ENCODE results near the gene DCAF6. TPM values are rescaled to one million over a fixed set of nuclear protein-coding genes. Genes with fewer than 3 reads are reported as not detected.

DCAF6 gene
- total RNA-seq, 1 experiment from 2014 or later: 41.9 TPM

DNA sequence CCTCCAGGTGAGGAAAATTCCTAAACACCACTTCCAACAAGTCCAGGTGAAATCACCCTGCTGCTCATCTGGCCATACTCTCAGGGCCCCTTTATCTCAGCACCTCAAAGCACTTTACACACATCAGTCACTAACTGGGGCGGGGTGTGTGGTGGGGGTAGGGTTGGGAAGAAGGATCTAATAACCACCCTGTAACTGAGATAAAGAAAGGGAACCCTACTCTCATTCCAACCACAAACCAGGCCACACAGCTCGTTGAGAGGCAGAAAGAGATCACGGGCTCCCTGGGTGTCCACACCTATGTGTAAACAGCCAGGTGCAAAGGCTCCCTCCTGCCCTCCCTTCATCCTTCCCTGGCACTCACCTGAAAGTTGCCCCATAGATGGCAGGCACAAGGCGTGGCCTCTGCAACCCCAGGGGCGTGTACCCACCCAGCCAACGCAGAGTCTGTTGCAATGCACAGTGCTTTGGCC lies 179.9 kb downstream of the DCAF6 start:
- intact Hi-C loops (cut with micrococcal nuclease; ENCODE audit: unreplicated experiment): loop anchor here (1.0 kb wide), 2 partner anchors 19 to 30 kb away; no protein-coding TSS in a partner anchor
- Mint-ChIP-seq H3K27ac (ENCODE audit: unreplicated experiment) (peak overlapping the region; percentile 32), H3K27me3 (ENCODE audit: insufficient read depth, unreplicated experiment) (no peaks in the 10 kb centered on the region), H3K9me3 (ENCODE audit: unreplicated experiment) (peaks cover 12% of the 10 kb centered on the region), H3K4me1 (ENCODE audit: low read depth, unreplicated experiment) (peaks cover 23% of the 10 kb centered on the region), H3K4me3 (ENCODE audit: unreplicated experiment) (peak overlapping the region; percentile 9), H3K36me3 (ENCODE audit: insufficient read depth, unreplicated experiment) (peaks cover 26% of the 10 kb centered on the region)
- TF ChIP-seq, protein P1, sequence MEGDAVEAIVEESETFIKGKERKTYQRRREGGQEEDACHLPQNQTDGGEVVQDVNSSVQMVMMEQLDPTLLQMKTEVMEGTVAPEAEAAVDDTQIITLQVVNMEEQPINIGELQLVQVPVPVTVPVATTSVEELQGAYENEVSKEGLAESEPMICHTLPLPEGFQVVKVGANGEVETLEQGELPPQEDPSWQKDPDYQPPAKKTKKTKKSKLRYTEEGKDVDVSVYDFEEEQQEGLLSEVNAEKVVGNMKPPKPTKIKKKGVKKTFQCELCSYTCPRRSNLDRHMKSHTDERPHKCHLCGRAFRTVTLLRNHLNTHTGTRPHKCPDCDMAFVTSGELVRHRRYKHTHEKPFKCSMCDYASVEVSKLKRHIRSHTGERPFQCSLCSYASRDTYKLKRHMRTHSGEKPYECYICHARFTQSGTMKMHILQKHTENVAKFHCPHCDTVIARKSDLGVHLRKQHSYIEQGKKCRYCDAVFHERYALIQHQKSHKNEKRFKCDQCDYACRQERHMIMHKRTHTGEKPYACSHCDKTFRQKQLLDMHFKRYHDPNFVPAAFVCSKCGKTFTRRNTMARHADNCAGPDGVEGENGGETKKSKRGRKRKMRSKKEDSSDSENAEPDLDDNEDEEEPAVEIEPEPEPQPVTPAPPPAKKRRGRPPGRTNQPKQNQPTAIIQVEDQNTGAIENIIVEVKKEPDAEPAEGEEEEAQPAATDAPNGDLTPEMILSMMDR (IDR thresholded peaks at IDR 0.05; ENCODE audit: insufficient read depth in 1 of 2, low read depth in 1 of 2, low read length in 1 of 2, severe bottlenecking in 1 of 2, unreplicated experiment in 1 of 2): no peak
- ChIA-PET CTCF (interaction anchor here (0.8 to 1.6 kb wide), 4 partner anchors 26 to 119 kb away, joined by 3 to 8 read pairs (median 6); no protein-coding TSS in a partner anchor), POLR2A (no interaction called here)
- 0 out of 2 replicates have a peak, but pooled peaks cover 2% of the 10 kb centered on the region for H3K36me3 ChIP-seq (ENCODE audit: control insufficient read depth, insufficient read depth, low read length)
- peak; percentile 50 to 70 for DNase-seq
- peaks cover 14% of the 10 kb centered on the region for H3K4me1 ChIP-seq
- BruUV-seq (replicated peaks): no TSS peak
- H3K4me3 ChIP-seq (ENCODE audit: low read depth, low read length): no peak overlapping the region
- peaks cover 9% of the 10 kb centered on the region for H3K9me3 ChIP-seq
- H3K27me3 ChIP-seq (replicated peaks; ENCODE audit: control insufficient read depth, insufficient read depth, low read length): no peaks in the 10 kb centered on the region

DNA sequence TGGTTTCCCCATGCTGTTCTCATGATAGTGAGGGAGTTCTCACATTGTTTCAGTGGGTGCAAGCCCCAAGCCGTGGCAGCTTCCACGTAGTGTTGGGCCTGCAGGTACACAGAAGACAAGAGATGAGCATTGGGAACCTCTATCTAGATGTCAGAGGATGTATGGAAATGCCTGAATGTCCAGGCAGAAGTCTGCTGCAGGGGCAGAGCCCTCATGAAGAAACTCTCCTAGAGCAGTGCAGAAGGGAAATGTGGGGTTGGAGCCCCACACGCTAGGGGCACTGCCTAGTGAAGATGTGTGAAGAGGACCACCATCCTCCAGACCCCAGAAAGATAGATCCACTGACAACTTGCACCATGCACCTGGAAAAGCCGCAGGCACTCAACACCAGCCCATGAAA lies 183.3 kb downstream of the DCAF6 start:
- no peak for DNase-seq
- H3K27me3 ChIP-seq (replicated peaks; ENCODE audit: control insufficient read depth, insufficient read depth, low read length): no peaks in the 10 kb centered on the region
- no peak overlapping the region for H3K4me3 ChIP-seq (ENCODE audit: low read depth, low read length)
- TF ChIP-seq, protein P1 (IDR thresholded peaks at IDR 0.05; ENCODE audit: insufficient read depth in 1 of 2, low read depth in 1 of 2, low read length in 1 of 2, severe bottlenecking in 1 of 2, unreplicated experiment in 1 of 2): no peak
- H3K9me3 ChIP-seq: peaks cover 9% of the 10 kb centered on the region
- peaks cover 14% of the 10 kb centered on the region for H3K4me1 ChIP-seq
- intact Hi-C loops (cut with micrococcal nuclease; ENCODE audit: unreplicated experiment): no loop called here
- Mint-ChIP-seq H3K9me3 (ENCODE audit: unreplicated experiment) (peaks cover 12% of the 10 kb centered on the region), H3K27me3 (ENCODE audit: insufficient read depth, unreplicated experiment) (no peaks in the 10 kb centered on the region), H3K4me3 (ENCODE audit: unreplicated experiment) (no peak overlapping the region), H3K36me3 (ENCODE audit: insufficient read depth, unreplicated experiment) (peaks cover 28% of the 10 kb centered on the region), H3K4me1 (ENCODE audit: low read depth, unreplicated experiment) (peaks cover 23% of the 10 kb centered on the region), H3K27ac (ENCODE audit: unreplicated experiment) (no peak overlapping the region)
- ChIA-PET POLR2A (no interaction called here), CTCF (no interaction called here)
- H3K36me3 ChIP-seq (ENCODE audit: control insufficient read depth, insufficient read depth, low read length): peaks cover 2% of the 10 kb centered on the region
- BruUV-seq (replicated peaks): no TSS peak

DNA sequence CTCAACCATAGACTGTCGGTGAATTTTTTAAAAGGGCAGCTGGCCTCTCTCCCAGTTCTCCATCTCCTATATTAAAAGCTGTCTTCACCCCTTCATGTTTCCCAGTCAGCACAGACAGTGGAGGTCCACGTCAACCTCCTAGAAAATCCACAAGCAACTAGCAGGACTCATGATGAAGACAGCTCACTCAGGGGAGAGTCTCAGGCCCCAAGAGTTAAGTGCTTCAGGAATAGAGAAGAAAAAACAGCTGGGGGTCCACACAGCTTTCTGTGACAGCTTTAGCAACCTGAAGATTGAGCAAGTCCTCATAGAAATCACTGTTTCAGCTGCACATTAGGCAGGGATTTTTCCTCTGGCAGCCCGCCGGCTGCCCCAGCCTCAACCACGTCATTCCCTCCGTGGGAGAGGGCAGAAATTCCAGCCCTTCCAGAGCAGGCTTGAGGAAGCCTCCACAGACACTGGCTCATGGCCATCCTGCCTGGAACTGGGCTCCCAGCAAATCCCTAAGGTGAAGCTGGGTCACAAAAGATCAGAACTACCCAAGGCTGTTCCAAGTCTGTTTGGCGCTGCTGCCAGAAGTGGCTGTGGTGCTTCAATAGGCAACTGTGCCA lies 185.0 kb downstream of the DCAF6 start:
- H3K36me3 Mint-ChIP-seq (ENCODE audit: insufficient read depth, unreplicated experiment): peaks cover 38% of the 10 kb centered on the region

More for the DNA sequence above, 185.0 kb downstream of the DCAF6 start:
- intact Hi-C loops (cut with micrococcal nuclease; ENCODE audit: unreplicated experiment): no loop called here
- Mint-ChIP-seq H3K27me3 (ENCODE audit: insufficient read depth, unreplicated experiment) (no peaks in the 10 kb centered on the region), H3K4me1 (ENCODE audit: low read depth, unreplicated experiment) (peaks cover 15% of the 10 kb centered on the region), H3K9me3 (ENCODE audit: unreplicated experiment) (peaks cover 12% of the 10 kb centered on the region), H3K4me3 (ENCODE audit: unreplicated experiment) (no peak overlapping the region), H3K27ac (ENCODE audit: unreplicated experiment) (no peak overlapping the region)
- Histone ChIP-seq H3K4me1 (peaks cover 7% of the 10 kb centered on the region), H3K4me3 (ENCODE audit: low read depth, low read length) (no peak overlapping the region), H3K36me3 (ENCODE audit: control insufficient read depth, insufficient read depth, low read length) (peaks cover 2% of the 10 kb centered on the region), H3K9me3 (peaks cover 9% of the 10 kb centered on the region), H3K27me3 (replicated peaks; ENCODE audit: control insufficient read depth, insufficient read depth, low read length) (no peaks in the 10 kb centered on the region)
- DNase-seq: no peak
- no TSS peak for BruUV-seq (replicated peaks)
- CTCF ChIA-PET: no interaction called here
- POLR2A ChIA-PET: no interaction called here
- TF ChIP-seq, protein P1 (IDR thresholded peaks at IDR 0.05; ENCODE audit: insufficient read depth in 1 of 2, low read depth in 1 of 2, low read length in 1 of 2, severe bottlenecking in 1 of 2, unreplicated experiment in 1 of 2): no peak
